ENCODE data around the gene EIF6. TPM values are rescaled to one million over a fixed set of nuclear protein-coding genes. Genes with fewer than 3 reads are reported as not detected.

EIF6 gene
- total RNA-seq, 4 donors from 2014 or later: 69.5 to 110 (median 86.8) TPM

GRCh38 chr20:35279533-35280174 lies 4.9 kb downstream of the EIF6 start:
- no peak for DNase-seq (ENCODE audit: low spot score in 2 of 2)
- no peak for TF ChIP-seq CTCF (IDR thresholded peaks at IDR 0.05)
- TF ChIP-seq EP300 (IDR thresholded peaks at IDR 0.05): no peak
- TF ChIP-seq POLR2A (IDR thresholded peaks at IDR 0.05): no peak
- H3K27ac ChIP-seq: peak overlapping the region in 1 of 4 donors; percentile 95
- H3K36me3 ChIP-seq: peaks cover 0 to 40% (median 13%) of the 10 kb centered on the region in 3 donors
- no peaks in the 10 kb centered on the region for H3K27me3 ChIP-seq
- H3K4me3 ChIP-seq: no peak overlapping the region
- no peaks in the 10 kb centered on the region for H3K9me3 ChIP-seq
- peaks cover 0 to 44% (median 20%) of the 10 kb centered on the region in 4 donors for H3K4me1 ChIP-seq
- WGBS, 2 donors: 85 to 90% methylated on average over 7 of the region's 7 CpGs

- TF ChIP-seq EP300 (IDR thresholded peaks at IDR 0.05) (no peak), POLR2A (IDR thresholded peaks at IDR 0.05) (no peak), CTCF (IDR thresholded peaks at IDR 0.05) (no peak)
- Histone ChIP-seq H3K27me3 (no peaks in the 10 kb centered on the region), H3K27ac (peak overlapping the region; percentile 82 to 97 (median 96)), H3K4me3 (no peak overlapping the region), H3K36me3 (peaks cover 0 to 46% (median 13%) of the 10 kb centered on the region in 3 donors), H3K9me3 (no peaks in the 10 kb centered on the region), H3K4me1 (peaks cover 0 to 44% (median 20%) of the 10 kb centered on the region in 4 donors)
- DNase-seq (ENCODE audit: low spot score in 2 of 2): no peak
- WGBS, 2 donors: 94 to 98% methylated on average over 5 of the region's 5 CpGs
Measured at GRCh38 chr20:35279040-35279439, 5.5 kb downstream of the EIF6 start.

- DNase-seq (ENCODE audit: low spot score in 2 of 2): peak; percentile 81 to 82
- Histone ChIP-seq H3K4me3 (peak within 1 kb of the TSS; percentile 65 to 85 (median 69)), H3K27me3 (no peaks in the 10 kb centered on the region), H3K9me3 (no peaks in the 10 kb centered on the region), H3K27ac (peak within 1 kb of the TSS; percentile 82 to 97 (median 96)), H3K36me3 (peaks cover 0 to 54% (median 13%) of the 10 kb centered on the region in 3 donors), H3K4me1 (peaks cover 0 to 36% (median 9%) of the 10 kb centered on the region in 4 donors)
- WGBS, 2 donors: 0 to 1% methylated on average over 8 to 41 of the region's 76 CpGs
- TF ChIP-seq EP300 (IDR thresholded peaks at IDR 0.05) (peak; percentile 80 to 96), POLR2A (IDR thresholded peaks at IDR 0.05) (peak; percentile 88 to 96), CTCF (IDR thresholded peaks at IDR 0.05) (peak in 3 of 5 experiments; percentile 16 to 46 (median 19))
Measured at GRCh38 chr20:35277531-35278395, 6.8 kb downstream of the EIF6 start, which contains the start of gene MMP24OS. MMP24OS (minus strand) TSS chr20:35278122; CDS start chr20:35277929, 193 bp downstream.

GRCh38 chr20:35277127-35277526 lies 7.4 kb downstream of the EIF6 start:
- Histone ChIP-seq H3K27ac (peak overlapping the region; percentile 82 to 97 (median 96)), H3K27me3 (no peaks in the 10 kb centered on the region), H3K4me3 (peak overlapping the region; percentile 65 to 85 (median 69)), H3K4me1 (peaks cover 0 to 29% (median 8%) of the 10 kb centered on the region in 4 donors), H3K36me3 (peaks cover 0 to 54% (median 13%) of the 10 kb centered on the region in 3 donors), H3K9me3 (no peaks in the 10 kb centered on the region)
- WGBS, 2 donors: 6% methylated on average over 10 of the region's 10 CpGs
- TF ChIP-seq POLR2A (IDR thresholded peaks at IDR 0.05): no peak
- TF ChIP-seq CTCF (IDR thresholded peaks at IDR 0.05): no peak
- no peak for TF ChIP-seq EP300 (IDR thresholded peaks at IDR 0.05)
- DNase-seq (ENCODE audit: low spot score in 2 of 2): no peak

Data from tibial nerve (tissue), 4 donors.